ENCODE measurements around the gene ETV6. TPM values are rescaled to one million over a fixed set of nuclear protein-coding genes. Genes with fewer than 3 reads are reported as not detected.

Gene ETV6
- total RNA-seq, 1 experiment from 2014 or later, result 19.3 TPM

GRCh38 chr12:11804130-11804529, 154.7 kb downstream of the ETV6 start:
- H3K4me3 Mint-ChIP-seq (ENCODE audit: unreplicated experiment), result no peak overlapping the region
- DNase-seq (ENCODE audit: unreplicated experiment), result no peak
- POLR2A ChIA-PET, result no interaction called here
- H3K27ac Mint-ChIP-seq (ENCODE audit: low read depth, unreplicated experiment), result no peak overlapping the region
- no peaks in the 10 kb centered on the region for H3K9me3 Mint-ChIP-seq (ENCODE audit: unreplicated experiment)
- BruUV-seq (replicated peaks), result no TSS peak
- no peaks in the 10 kb centered on the region for H3K27me3 Mint-ChIP-seq (ENCODE audit: insufficient read depth, unreplicated experiment)
- no peak for TF ChIP-seq CTCF (IDR thresholded peaks at IDR 0.05; ENCODE audit: unreplicated experiment)
- CTCF ChIA-PET, result interaction anchor here (0.9 kb wide), 1 partner anchor 45 kb away, joined by 3 read pairs; no protein-coding TSS in a partner anchor
- intact Hi-C loops (cut with micrococcal nuclease), result no loop called here
- H3K4me1 Mint-ChIP-seq (ENCODE audit: insufficient read depth, unreplicated experiment), result peaks cover 14% of the 10 kb centered on the region
- H3K36me3 Mint-ChIP-seq (ENCODE audit: insufficient read depth, unreplicated experiment), result peaks cover 18% of the 10 kb centered on the region

- Mint-ChIP-seq H3K4me1 (ENCODE audit: insufficient read depth, unreplicated experiment) (peaks cover 11% of the 10 kb centered on the region), H3K4me3 (ENCODE audit: unreplicated experiment) (no peak overlapping the region), H3K27me3 (ENCODE audit: insufficient read depth, unreplicated experiment) (no peaks in the 10 kb centered on the region), H3K27ac (ENCODE audit: low read depth, unreplicated experiment) (peak overlapping the region; percentile 49), H3K9me3 (ENCODE audit: unreplicated experiment) (no peaks in the 10 kb centered on the region), H3K36me3 (ENCODE audit: insufficient read depth, unreplicated experiment) (peaks cover 19% of the 10 kb centered on the region)
- BruUV-seq (replicated peaks), result no TSS peak
- no peak for DNase-seq (ENCODE audit: unreplicated experiment)
- ChIA-PET CTCF (interaction anchor here (0.7 to 1.2 kb wide), 3 partner anchors 44 to 322 kb away, joined by 3 to 5 read pairs (median 3); no protein-coding TSS in a partner anchor), POLR2A (interaction anchor here (1.5 kb wide), 1 partner anchor 155 kb away, joined by 3 read pairs; no protein-coding TSS in a partner anchor)
- no peak for TF ChIP-seq CTCF (IDR thresholded peaks at IDR 0.05; ENCODE audit: unreplicated experiment)
- intact Hi-C loops (cut with micrococcal nuclease), result no loop called here
Measured at GRCh38 chr12:11805043-11805442, 155.6 kb downstream of the ETV6 start.

GRCh38 chr12:11805680-11806079, 156.2 kb downstream of the ETV6 start:
- POLR2A ChIA-PET, result interaction anchor here (1.0 to 1.5 kb wide), 2 partner anchors 155 to 225 kb away, joined by 3 to 4 read pairs; no protein-coding TSS in a partner anchor
- TF ChIP-seq CTCF (IDR thresholded peaks at IDR 0.05; ENCODE audit: unreplicated experiment), result no peak
- Mint-ChIP-seq H3K4me3 (ENCODE audit: unreplicated experiment) (no peak overlapping the region), H3K27me3 (ENCODE audit: insufficient read depth, unreplicated experiment) (no peaks in the 10 kb centered on the region), H3K36me3 (ENCODE audit: insufficient read depth, unreplicated experiment) (peaks cover 19% of the 10 kb centered on the region), H3K4me1 (ENCODE audit: insufficient read depth, unreplicated experiment) (peaks cover 11% of the 10 kb centered on the region), H3K9me3 (ENCODE audit: unreplicated experiment) (no peaks in the 10 kb centered on the region), H3K27ac (ENCODE audit: low read depth, unreplicated experiment) (peak overlapping the region; percentile 49)
- intact Hi-C loops (cut with micrococcal nuclease), result no loop called here
- no TSS peak for BruUV-seq (replicated peaks)
- CTCF ChIA-PET, result interaction anchor here (1.2 kb wide), 1 partner anchor 115 kb away, joined by 3 read pairs; no protein-coding TSS in a partner anchor
- no peak for DNase-seq (ENCODE audit: unreplicated experiment)

- intact Hi-C loops (cut with micrococcal nuclease), result no loop called here
- ChIA-PET POLR2A (no interaction called here), CTCF (no interaction called here)
- Mint-ChIP-seq H3K27ac (ENCODE audit: low read depth, unreplicated experiment) (no peak overlapping the region), H3K9me3 (ENCODE audit: unreplicated experiment) (no peaks in the 10 kb centered on the region), H3K4me1 (ENCODE audit: insufficient read depth, unreplicated experiment) (peaks cover 5% of the 10 kb centered on the region), H3K4me3 (ENCODE audit: unreplicated experiment) (no peak overlapping the region), H3K27me3 (ENCODE audit: insufficient read depth, unreplicated experiment) (no peaks in the 10 kb centered on the region), H3K36me3 (ENCODE audit: insufficient read depth, unreplicated experiment) (peaks cover 19% of the 10 kb centered on the region)
- no peak for DNase-seq (ENCODE audit: unreplicated experiment)
- TF ChIP-seq CTCF (IDR thresholded peaks at IDR 0.05; ENCODE audit: unreplicated experiment), result no peak
- BruUV-seq (replicated peaks), result no TSS peak
Measured at GRCh38 chr12:11807458-11807857, 158.0 kb downstream of the ETV6 start.

Data from MCF 10A (cell line).